Muscle layer of colon (tissue), 2 donors: Measurements from ENCODE around the gene KCNK17.

Source experiments
- H3K27ac ChIP-seq: one replicate; pipeline ENCODE4 v1.7.0; 2013; ENCODE audit warnings: low read depth, mild to moderate bottlenecking, low read length, moderate library complexity
- H3K27me3 ChIP-seq, 2 donors: one replicate each; pipeline ENCODE4 v1.7.0; 2013; ENCODE audit warnings: low read length in 2 of 2, mild to moderate bottlenecking in 2 of 2; ENCODE audit not compliant: insufficient read depth in 2 of 2, control insufficient read depth in 1 of 2
- H3K36me3 ChIP-seq: one replicate; pipeline ENCODE4 v1.7.0; 2013; ENCODE audit warnings: mild to moderate bottlenecking, low read length; ENCODE audit not compliant: insufficient read depth
- H3K4me1 ChIP-seq: one replicate; pipeline ENCODE4 v1.7.0; 2013; ENCODE audit warnings: mild to moderate bottlenecking, low read length; ENCODE audit not compliant: insufficient read depth
- H3K4me3 ChIP-seq, 2 donors: one replicate each; pipeline ENCODE4 v1.7.0; 2013; ENCODE audit warnings: low read length in 2 of 2, low read depth in 1 of 2, mild to moderate bottlenecking in 1 of 2, moderate library complexity in 1 of 2
- H3K9ac ChIP-seq: one replicate; pipeline ENCODE4 v1.7.0; 2013; ENCODE audit warnings: low read length
- H3K9me3 ChIP-seq: one replicate; pipeline ENCODE4 v1.7.0; 2013; ENCODE audit warnings: mild to moderate bottlenecking, low read length
- donor health status: abdominal sarcoma.
- donor health status: Adenocarcinoma of cecum.

The KCNK17 gene

DNA sequence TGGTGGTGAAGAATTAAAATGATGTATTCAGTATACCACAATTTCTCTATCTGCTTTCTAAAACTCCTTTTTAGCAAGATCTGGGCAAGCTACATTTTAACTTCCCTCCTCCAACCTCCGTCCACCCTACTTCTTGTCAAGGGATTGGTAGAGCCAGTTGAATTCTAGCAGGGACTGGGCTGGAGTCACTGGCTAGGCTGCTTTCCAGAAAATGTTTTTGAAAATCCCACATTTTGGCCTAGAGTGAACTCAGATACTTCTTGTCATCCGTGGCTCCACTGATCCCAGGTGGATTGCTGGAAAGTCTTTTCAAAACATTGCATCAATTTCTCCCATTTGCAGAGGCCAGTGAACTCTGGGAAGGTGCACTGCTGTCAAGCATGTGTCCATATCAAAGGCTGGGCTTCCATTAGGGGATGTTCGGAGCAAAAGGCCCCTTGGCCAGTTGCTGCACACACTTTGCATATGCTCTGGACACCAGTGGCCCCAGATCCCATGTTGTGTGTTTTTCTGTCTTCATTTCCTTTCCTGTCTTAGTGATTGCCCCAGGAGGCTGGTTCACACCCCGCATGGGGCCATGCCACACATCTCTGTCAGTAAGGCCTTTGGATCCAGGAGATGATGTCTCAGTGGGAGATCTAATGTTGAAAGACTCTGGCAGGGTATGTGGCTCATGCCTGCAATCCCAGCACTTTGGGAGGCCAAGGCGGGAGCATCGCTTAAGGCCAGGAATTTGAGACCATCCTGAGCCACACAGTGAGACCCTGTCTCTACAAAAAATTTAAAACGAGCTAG is 19.6 kb upstream of the KCNK17 start:
- no peaks in the 10 kb centered on the region for H3K4me1 ChIP-seq
- H3K9ac ChIP-seq: no peak overlapping the region
- no peak overlapping the region for H3K4me3 ChIP-seq
- no peaks in the 10 kb centered on the region for H3K9me3 ChIP-seq
- H3K36me3 ChIP-seq: no peaks in the 10 kb centered on the region
- H3K27me3 ChIP-seq: no peaks in the 10 kb centered on the region
- H3K27ac ChIP-seq: no peak overlapping the region

DNA sequence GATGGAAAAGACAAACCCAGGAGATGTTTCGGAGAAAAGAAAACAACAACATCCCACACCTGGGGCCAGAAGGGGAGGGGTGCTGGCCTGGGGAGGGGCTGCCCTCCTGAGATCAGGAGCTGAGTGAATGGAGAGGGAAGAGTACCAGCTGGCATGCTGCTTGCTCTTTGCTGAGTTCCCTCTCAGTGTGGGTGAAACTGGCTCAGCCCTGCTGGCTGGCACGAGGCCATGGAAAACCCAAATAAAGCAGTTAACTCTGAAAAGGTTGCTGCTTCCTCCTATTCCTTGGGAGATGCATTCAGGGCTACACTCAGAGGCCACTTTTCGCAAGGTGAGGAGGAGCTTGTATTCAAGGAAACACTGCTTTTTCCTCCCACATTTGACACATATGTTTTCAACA is 16.3 kb upstream of the KCNK17 start:
- H3K4me1 ChIP-seq: no peaks in the 10 kb centered on the region
- H3K36me3 ChIP-seq: no peaks in the 10 kb centered on the region
- no peak overlapping the region for H3K9ac ChIP-seq
- no peaks in the 10 kb centered on the region for H3K27me3 ChIP-seq
- H3K4me3 ChIP-seq: no peak overlapping the region
- H3K27ac ChIP-seq: no peak overlapping the region
- H3K9me3 ChIP-seq: no peaks in the 10 kb centered on the region

DNA sequence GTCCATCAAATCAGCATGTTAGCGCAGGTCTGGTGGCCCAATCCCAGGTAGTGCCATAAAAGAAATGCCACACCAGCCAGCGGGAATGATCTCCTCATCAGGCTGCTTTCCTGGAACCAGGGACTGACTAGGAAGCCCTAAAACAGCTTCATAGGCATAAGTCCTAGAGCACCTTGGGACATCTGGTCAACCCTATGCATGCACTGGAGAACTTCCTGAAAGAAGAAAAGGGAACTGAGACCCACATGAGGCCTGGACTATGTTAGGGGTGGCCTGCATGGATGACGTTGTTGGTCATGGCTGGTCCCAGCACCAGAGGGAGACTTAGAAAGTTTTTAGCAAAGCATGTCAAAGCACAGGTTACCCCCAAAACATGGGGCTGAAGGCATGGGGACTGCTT is 15.8 kb upstream of the KCNK17 start:
- Histone ChIP-seq H3K9me3 (no peaks in the 10 kb centered on the region), H3K9ac (no peak overlapping the region), H3K27me3 (no peaks in the 10 kb centered on the region), H3K4me1 (no peaks in the 10 kb centered on the region), H3K36me3 (no peaks in the 10 kb centered on the region), H3K4me3 (no peak overlapping the region), H3K27ac (no peak overlapping the region)

DNA sequence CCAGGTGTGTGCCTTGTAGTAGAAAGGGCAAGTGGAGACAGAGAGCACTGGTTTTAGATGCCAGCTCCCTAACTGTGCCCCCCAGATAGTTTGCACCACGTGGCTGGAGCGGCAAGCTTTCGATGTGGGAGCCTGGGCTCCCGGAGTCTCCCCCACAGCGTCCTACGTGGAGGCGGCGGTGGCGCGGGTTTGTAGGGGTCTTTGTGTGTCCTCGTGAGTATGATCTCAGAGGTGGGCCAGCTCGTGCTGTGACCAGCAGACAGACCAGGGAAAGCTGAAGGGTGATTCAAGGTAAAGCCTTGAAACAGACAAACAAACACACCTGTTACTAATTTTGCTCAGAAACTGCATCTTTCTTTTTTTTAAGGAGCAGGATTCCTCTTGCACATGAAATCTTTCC is 13.8 kb upstream of the KCNK17 start:
- no peaks in the 10 kb centered on the region for H3K36me3 ChIP-seq
- no peak overlapping the region for H3K27ac ChIP-seq
- no peaks in the 10 kb centered on the region for H3K9me3 ChIP-seq
- no peak overlapping the region for H3K9ac ChIP-seq
- H3K4me3 ChIP-seq: no peak overlapping the region
- H3K4me1 ChIP-seq: no peaks in the 10 kb centered on the region
- no peaks in the 10 kb centered on the region for H3K27me3 ChIP-seq

DNA sequence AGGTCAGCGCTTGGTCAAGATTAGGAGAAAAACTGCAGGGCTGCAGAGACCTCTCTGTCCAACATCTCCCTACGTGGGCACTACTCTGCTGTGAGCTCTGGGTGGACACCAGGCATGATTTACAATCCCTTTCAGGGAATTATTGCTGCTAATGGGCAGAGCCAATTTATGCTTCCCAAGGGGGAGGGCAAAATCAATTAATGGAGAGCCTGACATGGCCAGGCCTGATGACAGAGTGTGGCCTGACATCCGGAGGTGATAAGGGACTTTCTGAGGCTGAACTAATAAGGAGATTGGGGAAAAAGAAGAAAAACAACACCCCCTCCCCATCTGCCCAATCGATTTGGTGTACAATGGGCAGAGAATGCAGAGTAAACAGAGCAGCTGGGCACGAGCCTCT is 13.3 kb upstream of the KCNK17 start:
- H3K27me3 ChIP-seq: no peaks in the 10 kb centered on the region
- H3K27ac ChIP-seq: no peak overlapping the region
- no peaks in the 10 kb centered on the region for H3K36me3 ChIP-seq
- no peaks in the 10 kb centered on the region for H3K4me1 ChIP-seq
- no peaks in the 10 kb centered on the region for H3K9me3 ChIP-seq
- no peak overlapping the region for H3K4me3 ChIP-seq
- no peak overlapping the region for H3K9ac ChIP-seq

DNA sequence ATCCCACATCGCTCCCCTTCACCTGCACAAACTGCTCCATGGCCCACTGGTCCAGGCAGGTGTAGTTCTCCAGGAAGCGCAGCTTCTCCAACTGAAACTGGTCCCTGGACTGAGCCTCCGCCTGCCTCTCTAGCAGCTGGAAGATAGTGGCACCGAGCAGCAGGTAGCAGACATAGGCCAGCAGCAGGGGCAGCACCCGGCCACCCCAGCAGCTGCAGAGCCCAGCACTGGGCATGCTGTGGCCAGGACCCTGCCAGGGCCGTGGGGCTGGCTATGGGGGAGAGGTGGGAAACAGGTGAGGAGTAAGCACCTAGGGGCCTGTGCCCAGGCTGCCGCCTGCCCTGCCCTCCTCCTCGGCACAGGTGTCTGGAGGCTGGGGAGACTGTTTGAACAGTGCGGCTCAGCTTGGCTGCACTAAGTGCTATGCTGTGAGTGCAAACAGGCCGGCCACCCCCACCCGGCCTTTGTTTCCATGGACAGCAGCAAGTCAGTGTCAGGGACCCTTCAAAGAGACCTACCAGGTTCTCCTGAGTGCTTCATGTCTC is 8.2 kb upstream of the KCNK17 start, which contains the start of gene KCNK16:
Gene KCNK16 (minus strand): TSS at position 397 of the 545 bp plus-strand sequence. CDS start 162 bp downstream, at position 235.
- no peaks in the 10 kb centered on the region for H3K4me1 ChIP-seq
- no peak within 1 kb of the TSS for H3K27ac ChIP-seq
- H3K27me3 ChIP-seq: no peaks in the 10 kb centered on the region
- no peaks in the 10 kb centered on the region for H3K36me3 ChIP-seq
- no peaks in the 10 kb centered on the region for H3K9me3 ChIP-seq
- H3K9ac ChIP-seq: no peak within 1 kb of the TSS
- no peak within 1 kb of the TSS for H3K4me3 ChIP-seq

DNA sequence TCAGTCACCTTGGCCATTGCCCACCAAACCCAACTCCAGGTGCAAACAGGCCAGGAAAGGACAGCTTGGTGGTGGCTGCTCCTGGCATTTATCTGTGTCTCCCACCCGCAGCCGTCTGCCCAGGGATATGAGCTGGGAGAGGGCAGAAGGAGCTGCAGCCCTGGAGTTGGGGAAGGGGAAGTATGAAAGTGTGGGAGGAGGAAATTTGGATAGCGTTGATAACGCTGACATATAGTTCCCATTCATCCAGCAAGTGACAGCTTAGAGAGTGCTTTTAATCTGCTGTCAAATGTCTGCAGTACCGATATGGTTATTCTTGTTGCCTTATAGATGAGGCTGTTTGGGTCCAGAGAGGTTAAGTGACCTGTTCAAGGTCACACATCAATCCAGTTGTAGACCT is 7.5 kb upstream of the KCNK17 start:
- H3K36me3 ChIP-seq: no peaks in the 10 kb centered on the region
- H3K9me3 ChIP-seq: no peaks in the 10 kb centered on the region
- H3K4me3 ChIP-seq: no peak overlapping the region
- H3K27me3 ChIP-seq: no peaks in the 10 kb centered on the region
- no peak overlapping the region for H3K9ac ChIP-seq
- no peak overlapping the region for H3K27ac ChIP-seq
- no peaks in the 10 kb centered on the region for H3K4me1 ChIP-seq

DNA sequence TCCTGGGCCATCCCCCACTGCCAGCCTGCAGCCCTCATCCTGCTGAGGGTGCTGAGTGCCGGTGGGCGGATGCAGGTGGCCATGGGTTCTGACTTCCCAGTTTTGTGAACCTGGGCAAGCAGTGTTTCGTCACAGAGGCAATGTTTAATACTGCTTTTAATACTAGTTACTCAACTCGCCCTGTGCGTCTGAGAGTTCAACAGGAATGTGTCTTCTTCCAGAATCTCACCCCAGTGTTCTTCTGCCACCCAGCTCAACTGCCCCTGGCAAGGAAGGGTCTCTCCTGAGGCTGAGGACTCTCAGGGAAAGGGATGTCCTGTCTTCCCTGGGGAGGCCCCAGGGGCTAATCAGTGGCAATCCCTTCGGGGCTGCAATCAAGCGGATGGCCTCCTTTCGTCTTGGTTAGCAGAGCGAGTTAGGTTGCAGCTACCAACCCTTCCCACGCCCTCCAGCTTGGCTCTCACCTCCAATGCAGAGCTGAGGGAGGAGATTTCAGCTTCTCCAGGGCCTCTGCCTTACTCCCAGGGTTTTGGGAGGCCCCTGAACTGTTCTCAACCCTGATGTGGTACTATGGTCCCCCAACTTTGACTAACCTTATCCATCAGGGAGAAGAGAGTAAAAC is 6.3 kb upstream of the KCNK17 start:
- Histone ChIP-seq H3K9me3 (no peaks in the 10 kb centered on the region), H3K4me3 (no peak overlapping the region), H3K36me3 (no peaks in the 10 kb centered on the region), H3K27ac (no peak overlapping the region), H3K4me1 (no peaks in the 10 kb centered on the region), H3K9ac (no peak overlapping the region), H3K27me3 (no peaks in the 10 kb centered on the region)

DNA sequence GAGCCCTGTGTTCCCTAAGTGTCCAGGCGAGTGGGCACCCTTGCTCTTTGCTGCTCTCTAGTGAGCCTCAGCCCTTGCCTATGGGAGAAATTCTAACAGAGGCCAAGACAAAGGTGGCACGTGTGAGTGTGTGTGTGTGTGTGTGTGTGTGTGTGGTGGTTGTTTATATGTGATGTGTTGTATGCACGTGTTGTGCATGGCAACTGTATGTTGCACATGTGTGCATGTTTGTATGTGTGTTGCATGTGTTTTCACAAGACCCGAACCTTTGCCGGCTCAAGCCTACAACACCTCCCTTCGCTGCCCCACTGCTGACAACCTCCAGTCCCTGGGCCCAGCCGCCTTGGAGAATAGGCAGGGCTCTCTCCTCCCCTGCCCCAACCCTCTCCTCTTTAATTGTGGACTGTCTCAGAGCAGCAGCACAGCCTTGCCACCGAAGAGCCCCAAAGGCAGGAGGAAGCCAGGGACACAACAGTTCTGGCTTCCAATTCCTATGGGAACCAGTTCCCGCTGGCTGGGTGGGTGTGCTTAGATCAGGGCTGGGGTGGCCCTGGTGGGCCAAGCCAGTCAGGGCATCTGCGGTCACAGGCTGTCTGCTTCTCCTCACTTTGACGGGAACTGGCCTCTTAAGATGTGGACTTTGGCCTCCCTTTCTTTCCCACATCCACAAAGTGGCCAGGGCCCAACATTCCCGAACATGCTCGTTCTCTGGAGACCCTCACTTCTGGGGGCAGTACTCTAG is 5.6 kb upstream of the KCNK17 start:
- H3K4me1 ChIP-seq: no peaks in the 10 kb centered on the region
- H3K27ac ChIP-seq: no peak overlapping the region
- H3K36me3 ChIP-seq: no peaks in the 10 kb centered on the region
- H3K27me3 ChIP-seq: peaks cover under 1 to 6% of the 10 kb centered on the region in 2 donors
- H3K9me3 ChIP-seq: no peaks in the 10 kb centered on the region
- no peak overlapping the region for H3K4me3 ChIP-seq
- no peak overlapping the region for H3K9ac ChIP-seq

DNA sequence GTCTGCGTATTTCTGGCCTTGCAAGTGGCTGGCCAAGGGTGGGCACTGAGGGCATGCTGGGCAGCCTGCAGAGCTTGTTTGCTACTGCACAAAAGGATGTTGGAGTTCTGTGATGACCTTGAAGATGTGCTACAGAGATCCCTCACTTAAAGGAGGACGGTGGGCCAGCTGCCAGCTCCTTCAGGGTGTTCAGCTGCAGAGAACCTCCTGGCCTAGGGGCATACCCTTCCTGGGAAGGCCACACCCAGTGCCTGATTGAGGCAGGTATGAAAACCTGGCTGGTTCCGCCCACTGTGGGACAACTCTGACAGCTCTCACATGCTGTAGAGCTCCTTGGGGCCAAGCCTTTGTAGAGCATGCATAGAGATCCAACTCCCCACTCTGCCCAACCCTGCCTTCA is 3.0 kb upstream of the KCNK17 start:
- Histone ChIP-seq H3K4me1 (no peaks in the 10 kb centered on the region), H3K36me3 (no peaks in the 10 kb centered on the region), H3K4me3 (no peak overlapping the region), H3K9me3 (no peaks in the 10 kb centered on the region), H3K27ac (no peak overlapping the region), H3K27me3 (peaks cover 16 to 32% of the 10 kb centered on the region in 2 donors), H3K9ac (no peak overlapping the region)

DNA sequence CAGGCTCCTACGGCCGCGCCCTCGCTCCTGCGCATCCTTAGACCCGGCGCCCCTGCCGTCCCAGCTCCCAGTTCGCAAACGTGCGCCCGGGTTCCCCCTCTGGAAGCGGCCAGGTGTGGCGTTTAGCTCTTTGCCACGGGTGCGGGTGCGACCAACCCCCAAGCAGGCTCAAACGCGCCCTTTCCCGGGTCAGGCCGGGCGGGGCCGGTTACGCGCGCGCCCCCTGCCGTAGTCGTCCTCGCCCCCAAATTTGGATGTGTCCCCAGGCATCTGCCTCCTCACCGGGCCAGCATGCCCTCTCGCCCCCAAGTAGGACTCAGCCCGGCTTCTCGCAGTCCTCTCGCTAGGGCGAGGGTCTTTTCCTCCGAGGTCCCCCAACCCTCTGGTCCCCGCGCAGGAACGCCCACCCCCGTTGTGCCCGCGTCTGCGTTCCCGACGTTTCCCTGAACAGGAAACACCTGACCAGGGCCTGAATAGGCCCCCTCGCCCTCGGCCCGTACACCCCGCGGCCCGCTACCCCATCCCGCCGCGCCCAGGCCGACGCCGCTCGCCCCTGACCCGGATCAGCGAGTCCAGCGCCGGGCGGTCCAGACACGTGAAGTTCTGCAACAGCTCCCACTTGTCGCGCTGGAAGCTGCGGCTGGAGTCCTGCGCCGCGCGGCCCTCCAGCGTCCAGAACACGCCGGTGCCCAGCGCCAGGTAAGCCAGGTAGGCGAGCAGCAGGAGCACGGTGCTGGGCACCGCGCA is 520 bp downstream of the KCNK17 start:
- Histone ChIP-seq H3K4me1 (no peaks in the 10 kb centered on the region), H3K9ac (no peak overlapping the region), H3K4me3 (no peak overlapping the region), H3K27me3 (peaks cover 28 to 43% of the 10 kb centered on the region in 2 donors), H3K36me3 (no peaks in the 10 kb centered on the region), H3K9me3 (no peaks in the 10 kb centered on the region), H3K27ac (no peak overlapping the region)
